Motor neuron (in vitro differentiated cells): ENCODE results near the gene SEPTIN8. TPM values are rescaled to one million over a fixed set of nuclear protein-coding genes. Genes with fewer than 3 reads are reported as not detected.

Experiments
- ATAC-seq, 8 experiments: fragments of 200-7000 bp; cut with Tn5 transposase; replicated peaks in 6 of 8; 2 replicates each; pipeline ENCODE4 v1.8.0; 2021; ENCODE audit warnings: mild to moderate bottlenecking in 8 of 8, moderate library complexity in 8 of 8
- H3K27ac ChIP-seq, 2 donors: fragments of 250-450 bp; sonication (Bioruptor Pico); 2 replicates each; pipeline ENCODE4 v1.9.0; 2021; ENCODE audit warnings: antibody characterized with exemption in 2 of 2, mild to moderate bottlenecking in 2 of 2, moderate library complexity in 1 of 2
- H3K4me1 ChIP-seq, 2 donors: fragments of 250-450 bp; sonication (Bioruptor Pico); replicated peaks in 1 of 2; 2 replicates each; pipeline ENCODE4 v1.6.1; 2021; ENCODE audit warnings: antibody characterized with exemption in 2 of 2, mild to moderate bottlenecking in 2 of 2, moderate library complexity in 1 of 2
- H3K4me3 ChIP-seq, 5 donors: fragments of 250-450 bp; sonication (Bioruptor Pico); 2 replicates each; pipeline ENCODE4 v1.9.0; 2021; ENCODE audit warnings: antibody characterized with exemption in 5 of 5, mild to moderate bottlenecking in 5 of 5, moderate library complexity in 4 of 5
- WGBS, 10 experiments: fragments of 450-650 bp; shearing (Covaris generic); methylation state at CpG; one replicate each; pipeline ENCODE4 v1.0.0; 2022; 5-methylcytosine and 5-hydroxymethylcytosine counted together
- in situ Hi-C, 9 experiments: fragments of 400-800 bp; cut with MboI; loops; one replicate each; pipeline ENCODE4 v1.15.0; 2021; ENCODE audit warnings: low sequenced_read_pairs in 9 of 9, low pct_unique_long_range_greater_than_20kb in 2 of 9; ENCODE audit not compliant: unreplicated experiment in 9 of 9
- total RNA-seq, 8 experiments: library from RNA; unstranded; fragments of 300-600 nt; gene quantifications; 2 replicates each; pipeline versions ENCODE4 v1.2.3 to v1.2.4, GENCODE V29; 2022

Gene SEPTIN8
- 10 to 100 TPM; 22.9 to 59.2 (median 33.4) TPM for total RNA-seq

- H3K4me3 ChIP-seq: peak within 1 kb of the TSS; percentile 46 to 96 (median 79)
- WGBS, 10 experiments: 0 to 29% (median 15%) methylated on average over 3 to 9 of the region's 82 CpGs; no CpG with 5 or more reads in 5 of the 10 experiments
- in situ Hi-C loops: loop anchor here in 1 of 9 experiments (25.0 kb wide), 1 partner anchor 110 kb away; no protein-coding TSS in a partner anchor
- peak; percentile 13 to 91 (median 84) for ATAC-seq
- no peak within 1 kb of the TSS for H3K27ac ChIP-seq
- peaks cover 6 to 8% of the 10 kb centered on the region in 2 donors for H3K4me1 ChIP-seq
Observed at GRCh38 chr5:132777209-132778069, at the start of gene SEPTIN8. SEPTIN8 (minus strand) TSS chr5:132777239; CDS start chr5:132777137, 102 bp downstream.

GRCh38 chr5:132826424-132827082, 49.5 kb upstream of the SEPTIN8 start:
- Histone ChIP-seq H3K4me3 (no peak overlapping the region), H3K27ac (no peak overlapping the region), H3K4me1 (peaks cover 0 to 5% of the 10 kb centered on the region in 2 donors)
- in situ Hi-C loops: no loop called here
- WGBS, 10 experiments: 50 to 100% (median 70%) methylated on average over 1 to 4 of the region's 6 CpGs; no CpG with 5 or more reads in 3 of the 10 experiments
- ATAC-seq: no peak

GRCh38 chr5:132825834-132826391, 48.9 kb upstream of the SEPTIN8 start:
- Histone ChIP-seq H3K27ac (no peak overlapping the region), H3K4me3 (peak overlapping the region in 1 of 5 donors; percentile 14), H3K4me1 (peaks cover 0 to 5% of the 10 kb centered on the region in 2 donors)
- no peak for ATAC-seq
- WGBS, 10 experiments: 11 to 93% (median 89%) methylated on average over 2 to 13 of the region's 43 CpGs; no CpG with 5 or more reads in 4 of the 10 experiments
- in situ Hi-C loops: no loop called here

GRCh38 chr5:132825033-132825833, 48.2 kb upstream of the SEPTIN8 start:
- in situ Hi-C loops: no loop called here
- H3K4me3 ChIP-seq: peak overlapping the region in 1 of 5 donors; percentile 14
- 57 to 96% (median 83%) methylated on average over 1 to 13 of the region's 71 CpGs; no CpG with 5 or more reads in 5 of the 10 experiments for WGBS, 10 experiments
- no peak overlapping the region for H3K27ac ChIP-seq
- peaks cover 0 to 5% of the 10 kb centered on the region in 2 donors for H3K4me1 ChIP-seq
- ATAC-seq: peak in 2 of 8 experiments; percentile 12 to 17

- 80 to 100% (median 100%) methylated on average over 1 of the region's 3 CpGs; no CpG with 5 or more reads in 7 of the 10 experiments for whole genome bisulfite sequencing, 10 experiments
- no peak overlapping the region for H3K27ac ChIP-seq
- in situ Hi-C loops: loop anchor here in 1 of 9 experiments (25.0 kb wide), 1 partner anchor 162 kb away; the partner anchor contains the start of genes IL13 and IL4
- no peak for ATAC-seq
- H3K4me1 ChIP-seq: peaks cover 0 to 5% of the 10 kb centered on the region in 2 donors
- no peak overlapping the region for H3K4me3 ChIP-seq
Observed at GRCh38 chr5:132824426-132824825, 47.4 kb upstream of the SEPTIN8 start.

GRCh38 chr5:132823481-132824050, 46.5 kb upstream of the SEPTIN8 start:
- Histone ChIP-seq H3K4me3 (no peak overlapping the region), H3K4me1 (peaks cover 0 to 5% of the 10 kb centered on the region in 2 donors), H3K27ac (no peak overlapping the region)
- in situ Hi-C loops: loop anchor here in 1 of 9 experiments (25.0 kb wide), 1 partner anchor 161 kb away; the partner anchor contains the start of genes IL13 and IL4
- ATAC-seq: no peak
- 43 to 80% methylated on average over 1 of the region's 7 CpGs; no CpG with 5 or more reads in 8 of the 10 experiments for WGBS, 10 experiments

- in situ Hi-C loops: loop anchor here in 1 of 9 experiments (25.0 kb wide), 1 partner anchor 161 kb away; the partner anchor contains the start of genes IL13 and IL4
- ATAC-seq: peak in 5 of 8 experiments; percentile 40 to 72 (median 65)
- WGBS, 10 experiments: 16 to 100% (median 70%) methylated on average over 2 to 9 of the region's 68 CpGs; no CpG with 5 or more reads in 6 of the 10 experiments
- H3K4me3 ChIP-seq: no peak overlapping the region
- H3K4me1 ChIP-seq: peaks cover 0 to 5% of the 10 kb centered on the region in 2 donors
- no peak overlapping the region for H3K27ac ChIP-seq
Observed at GRCh38 chr5:132822650-132823480, 45.8 kb upstream of the SEPTIN8 start.

- Histone ChIP-seq H3K4me1 (peaks cover 0 to 5% of the 10 kb centered on the region in 2 donors), H3K27ac (no peak overlapping the region), H3K4me3 (no peak overlapping the region)
- ATAC-seq: peak in 4 of 8 experiments; percentile 21 to 60 (median 36)
- in situ Hi-C loops: loop anchor here in 1 of 9 experiments (25.0 kb wide), 1 partner anchor 159 kb away; the partner anchor contains the start of genes IL13 and IL4
- WGBS, 10 experiments: 75 to 100% (median 89%) methylated on average over 1 of the region's 1 CpG; no CpG with 5 or more reads in 7 of the 10 experiments
Observed at GRCh38 chr5:132821791-132822190, 44.8 kb upstream of the SEPTIN8 start.

GRCh38 chr5:132821350-132821749, 44.3 kb upstream of the SEPTIN8 start:
- H3K27ac ChIP-seq: no peak overlapping the region
- peaks cover 0 to 5% of the 10 kb centered on the region in 2 donors for H3K4me1 ChIP-seq
- ATAC-seq: peak in 1 of 8 experiments; percentile 20
- H3K4me3 ChIP-seq: no peak overlapping the region
- in situ Hi-C loops: loop anchor here in 1 of 9 experiments (25.0 kb wide), 1 partner anchor 159 kb away; the partner anchor contains the start of genes IL13 and IL4
- 60 to 83% methylated on average over 1 to 3 of the region's 3 CpGs; no CpG with 5 or more reads in 8 of the 10 experiments for WGBS, 10 experiments

- H3K27ac ChIP-seq: no peak overlapping the region
Observed at GRCh38 chr5:132820162-132820754, 43.2 kb upstream of the SEPTIN8 start.

More at GRCh38 chr5:132820162-132820754, 43.2 kb upstream of the SEPTIN8 start:
- H3K4me1 ChIP-seq: no peaks in the 10 kb centered on the region
- in situ Hi-C loops: loop anchor here in 1 of 9 experiments (25.0 kb wide), 1 partner anchor 158 kb away; the partner anchor contains the start of genes IL13 and IL4
- 16 to 80% (median 52%) methylated on average over 1 to 9 of the region's 15 CpGs for WGBS, 10 experiments
- H3K4me3 ChIP-seq: no peak overlapping the region
- peak; percentile 62 to 90 (median 76) for ATAC-seq
